Heart left ventricle (tissue), 16 donors: Measurements from ENCODE around the gene PRSS33. TPM values are rescaled to one million over a fixed set of nuclear protein-coding genes. Genes with fewer than 3 reads are reported as not detected.

Experiments used
- ATAC-seq, 4 donors: fragments of 200-7000 bp; cut with Tn5 transposase; one replicate each; pipeline ENCODE4 v1.9.1; 2020 to 2022; ENCODE audit warnings: moderate library complexity in 4 of 4, mild to moderate bottlenecking in 3 of 4, moderate number of reproducible peaks in 1 of 4
- DNase-seq, 5 donors: peaks; one replicate each; pipeline ENCODE4 v3.0.0-alpha.2; 2020
- H3K27ac ChIP-seq, 12 donors: fragments of 200-600 bp; sonication (generic) in 4 of 12; one replicate each; pipeline versions ENCODE4 v1.5.0 to v1.8.0; 2016 to 2022; ENCODE audit warnings: mild to moderate bottlenecking in 2 of 12
- H3K27me3 ChIP-seq, 9 donors: fragments of 200-600 bp; sonication (generic) in 2 of 9; one replicate each; pipeline versions ENCODE4 v1.5.1 to v1.8.0; 2016 to 2022; ENCODE audit warnings: mild to moderate bottlenecking in 3 of 9
- H3K36me3 ChIP-seq, 9 donors: fragments of 200-600 bp; sonication (generic) in 2 of 9; one replicate each; pipeline versions ENCODE4 v1.5.0 to v1.8.0; 2018 to 2022; ENCODE audit warnings: mild to moderate bottlenecking in 2 of 9
- H3K4me1 ChIP-seq, 12 donors: fragments of 200-600 bp; sonication (generic) in 4 of 12; one replicate each; pipeline versions ENCODE4 v1.5.0 to v1.8.0; 2016 to 2022; ENCODE audit warnings: mild to moderate bottlenecking in 3 of 12
- H3K4me3 ChIP-seq, 12 donors: fragments of 200-600 bp; sonication (generic) in 4 of 12; one replicate each; pipeline versions ENCODE4 v1.5.0 to v1.8.0; 2017 to 2022; ENCODE audit warnings: mild to moderate bottlenecking in 9 of 12, moderate library complexity in 4 of 12
- H3K9me3 ChIP-seq, 12 donors: fragments of 200-600 bp; sonication (generic) in 4 of 12; one replicate each; pipeline versions ENCODE4 v1.5.0 to v1.8.0; 2016 to 2022; ENCODE audit warnings: mild to moderate bottlenecking in 1 of 12
- POLR2A ChIP-seq, 2 donors: fragments of 450-650 bp; IDR thresholded peaks; one replicate each; pipeline ENCODE4 v1.6.1; 2017; ENCODE audit warnings: antibody characterized with exemption in 2 of 2, mild to moderate bottlenecking in 2 of 2, moderate library complexity in 2 of 2
- WGBS, 4 donors: extraction: QIAGEN DNeasy Blood & Tissue Kit in 2 of 4; methylation state at CpG; one replicate each; pipeline versions ENCODE4 v1.1.5 to v1.1.7; 2013 to 2018; 5-methylcytosine and 5-hydroxymethylcytosine counted together
- intact Hi-C, 10 donors: fragments of 100-400 bp; cut with DNase I; formaldehyde crosslinking; loops; one replicate each; pipeline versions ENCODE4 v1.11.1 to v1.14.2; 2022
- polyA plus RNA-seq, 2 donors: library from polyadenylated mRNA; stranded (reverse); fragments of 200-250 nt; gene quantifications; one replicate each; pipeline ENCODE4 v1.2.3, GENCODE V29; 2013
- total RNA-seq, 9 donors: library from RNA; depleted of rRNA in 2 of 9; stranded (reverse); fragments of >200 nt in 2 of 9; fragmentation: NEBNext Ultra II Directional in 3 of 9; extraction: Animal tissue kit (Norgen Biotek cat#: 25700) in 3 of 9; gene quantifications; one replicate each; pipeline versions ENCODE4 v1.1.0 to v1.2.4, GENCODE V29; 2016 to 2023
- TF ChIP-seq, protein P1 (sequence below), 12 donors: fragments of 200-600 bp; sonication (generic) in 4 of 12; IDR thresholded peaks; one replicate each; pipeline versions ENCODE4 v1.5.0 to v1.8.0; 2018 to 2022; ENCODE audit warnings: antibody characterized with exemption in 12 of 12, mild to moderate bottlenecking in 5 of 12
- donor health status: ischemic (EF 13 %, LVEDD 7.1; RV severe dilation, severe dysfunction).
- donor health status: healthy with polysubstance abuse.
- donor health status: DM: no; HTN: yes; CAD: no.
- donor health status: DM: no; HTN: no; CAD: no.
- donor health status: ischemic (EF 25% LVEDD 6.9; RV normal size, moderate dysfunction).
- donor health status: ischemic (EF 25% LVEDD 5.7; RV mildly dilated, moderate dysfunction).
- donor health status: healthy.
- donor health status: DM: yes; HTN: yes; CAD: no.
- donor health status: ischemic (EF 35%, LVEDD 5.7; RV mildly dilated, moderate dysfunction).
- donor health status: nonischemic (EF 11% LVEDD 7.7; RV severe dilation, severe dysfunction).
- donor health status: DM: yes; HTN: yes; CAD: no.
- donor health status: PGD.
- donor health status: ischemic (EF 29% LVEDD 5.4; RV normal size, mild dysfunction).
- donor health status: nonischemic (EF 23%, LVEDD 6.1; RV moderate dilation, normal function).

The PRSS33 gene
- total and polyA plus RNA-seq, 11 donors, result not detected

GRCh38 chr16:2738615-2739014 is 48.7 kb downstream of the PRSS33 start:
- DNase-seq, result no peak

GRCh38 chr16:2737895-2738418 is 49.4 kb downstream of the PRSS33 start:
- Histone ChIP-seq H3K4me1 (no peaks in the 10 kb centered on the region), H3K36me3 (no peaks in the 10 kb centered on the region), H3K27me3 (peaks cover 0 to 8% (median 0%) of the 10 kb centered on the region in 9 donors), H3K27ac (no peak overlapping the region), H3K4me3 (no peak overlapping the region), H3K9me3 (no peaks in the 10 kb centered on the region)
- 76 to 89% (median 83%) methylated on average over 7 of the region's 7 CpGs for WGBS, 4 donors
- ATAC-seq, result peak in 1 of 4 donors; percentile 15
- peak in 1 of 5 donors; percentile 19 for DNase-seq
- no peak for TF ChIP-seq POLR2A (IDR thresholded peaks at IDR 0.05)
- TF ChIP-seq, protein P1, sequence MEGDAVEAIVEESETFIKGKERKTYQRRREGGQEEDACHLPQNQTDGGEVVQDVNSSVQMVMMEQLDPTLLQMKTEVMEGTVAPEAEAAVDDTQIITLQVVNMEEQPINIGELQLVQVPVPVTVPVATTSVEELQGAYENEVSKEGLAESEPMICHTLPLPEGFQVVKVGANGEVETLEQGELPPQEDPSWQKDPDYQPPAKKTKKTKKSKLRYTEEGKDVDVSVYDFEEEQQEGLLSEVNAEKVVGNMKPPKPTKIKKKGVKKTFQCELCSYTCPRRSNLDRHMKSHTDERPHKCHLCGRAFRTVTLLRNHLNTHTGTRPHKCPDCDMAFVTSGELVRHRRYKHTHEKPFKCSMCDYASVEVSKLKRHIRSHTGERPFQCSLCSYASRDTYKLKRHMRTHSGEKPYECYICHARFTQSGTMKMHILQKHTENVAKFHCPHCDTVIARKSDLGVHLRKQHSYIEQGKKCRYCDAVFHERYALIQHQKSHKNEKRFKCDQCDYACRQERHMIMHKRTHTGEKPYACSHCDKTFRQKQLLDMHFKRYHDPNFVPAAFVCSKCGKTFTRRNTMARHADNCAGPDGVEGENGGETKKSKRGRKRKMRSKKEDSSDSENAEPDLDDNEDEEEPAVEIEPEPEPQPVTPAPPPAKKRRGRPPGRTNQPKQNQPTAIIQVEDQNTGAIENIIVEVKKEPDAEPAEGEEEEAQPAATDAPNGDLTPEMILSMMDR (IDR thresholded peaks at IDR 0.05), result no peak
- intact Hi-C loops, result no loop called here

More at GRCh38 chr16:2738615-2739014, 48.7 kb downstream of the PRSS33 start:
- WGBS, 4 donors, result 78 to 79% (median 79%) methylated on average over 2 to 5 of the region's 5 CpGs; no CpG with 5 or more reads in 1 of the 4 donors
- Histone ChIP-seq H3K4me3 (no peak overlapping the region), H3K9me3 (no peaks in the 10 kb centered on the region), H3K27ac (no peak overlapping the region), H3K36me3 (no peaks in the 10 kb centered on the region), H3K27me3 (peaks cover 0 to 8% (median 0%) of the 10 kb centered on the region in 9 donors), H3K4me1 (no peaks in the 10 kb centered on the region)
- intact Hi-C loops, result no loop called here
- no peak for TF ChIP-seq POLR2A (IDR thresholded peaks at IDR 0.05)
- TF ChIP-seq, protein P1 (IDR thresholded peaks at IDR 0.05), result no peak
- no peak for ATAC-seq

GRCh38 chr16:2737238-2737605 is 50.1 kb downstream of the PRSS33 start:
- ATAC-seq, result no peak
- Histone ChIP-seq H3K9me3 (no peaks in the 10 kb centered on the region), H3K4me3 (no peak overlapping the region), H3K36me3 (no peaks in the 10 kb centered on the region), H3K27ac (no peak overlapping the region), H3K27me3 (peaks cover 0 to 8% (median 0%) of the 10 kb centered on the region in 9 donors), H3K4me1 (no peaks in the 10 kb centered on the region)
- intact Hi-C loops, result no loop called here
- DNase-seq, result peak in 1 of 5 donors; percentile 31
- no peak for TF ChIP-seq POLR2A (IDR thresholded peaks at IDR 0.05)
- TF ChIP-seq, protein P1 (IDR thresholded peaks at IDR 0.05), result no peak
- 78 to 89% (median 85%) methylated on average over 5 of the region's 5 CpGs for WGBS, 4 donors

DNA sequence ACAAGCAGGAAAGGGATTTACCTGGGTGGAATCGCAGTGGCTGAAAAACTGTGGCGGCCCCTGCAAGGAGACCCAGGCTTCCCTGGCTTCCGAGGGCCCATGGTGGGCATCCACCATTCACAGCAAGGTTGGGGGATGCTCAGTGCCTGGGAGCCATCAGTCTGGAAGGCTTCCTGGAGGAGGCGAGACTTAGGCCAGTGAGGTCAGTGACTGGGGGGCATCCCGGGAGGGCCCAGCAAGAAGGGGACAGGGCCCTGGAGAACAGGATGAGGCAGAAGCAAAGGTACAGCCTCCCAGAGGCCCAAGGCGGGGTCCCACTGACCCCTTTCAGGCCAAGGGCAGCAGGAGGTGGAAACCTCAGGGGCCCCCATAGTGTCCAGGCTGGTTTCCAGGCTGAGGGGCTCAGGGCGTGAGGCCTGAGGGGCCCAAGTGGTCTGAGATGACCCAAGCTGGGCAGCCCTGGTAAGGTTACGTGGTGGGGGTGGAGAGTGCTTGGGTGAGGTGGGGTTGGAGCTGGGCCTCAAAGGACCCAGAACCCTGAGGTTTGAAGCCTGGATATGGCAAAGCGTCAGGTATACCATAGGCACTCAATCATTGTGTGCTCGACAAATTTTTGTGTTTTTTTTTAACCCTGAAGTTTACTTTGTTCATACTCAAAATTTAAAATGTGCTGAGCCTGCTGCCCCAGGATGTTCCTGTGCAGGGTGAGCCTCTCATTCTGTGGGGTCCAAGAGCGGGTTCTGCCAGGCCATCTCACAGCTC is 50.7 kb downstream of the PRSS33 start:
- H3K27me3 ChIP-seq, result peaks cover 0 to 8% (median 0%) of the 10 kb centered on the region in 9 donors
- ATAC-seq (no peak), DNase-seq (peak in 1 of 5 donors; percentile 20)
- TF ChIP-seq, protein P1 (IDR thresholded peaks at IDR 0.05), result no peak
- no peak for TF ChIP-seq POLR2A (IDR thresholded peaks at IDR 0.05)
- no peaks in the 10 kb centered on the region for H3K9me3 ChIP-seq
- H3K4me3 ChIP-seq, result no peak overlapping the region
- no peaks in the 10 kb centered on the region for H3K4me1 ChIP-seq
- intact Hi-C loops, result no loop called here
- WGBS, 4 donors, result 86 to 94% (median 91%) methylated on average over 10 to 11 of the region's 11 CpGs
- no peaks in the 10 kb centered on the region for H3K36me3 ChIP-seq
- H3K27ac ChIP-seq, result no peak overlapping the region
